Panc1 (cell line): Measurements from ENCODE around the gene HPCAL1. TPM values are rescaled to one million over a fixed set of nuclear protein-coding genes. Genes with fewer than 3 reads are reported as not detected.

ENCODE experiments used
- ATAC-seq: fragments of 200-7000 bp; cut with Tn5 transposase; 2 replicates; pipeline ENCODE4 v1.9.1; 2020; ENCODE audit warnings: mild to moderate bottlenecking, moderate library complexity
- BruUV-seq: library from RNA; stranded (reverse); fragments of 400-500 nt; replicated peaks from 2 replicates; lab custom pipeline; 2021; lab: Mats Ljungman, UMichigan
- CTCF ChIA-PET: fragments of 300-600 bp; sonication (Branson Sonifier 250); formaldehyde crosslinking; loops from one replicate; lab custom pipeline; 2022; ENCODE audit warnings: antibody characterized with exemption; lab: Charles Lee
- POLR2A ChIA-PET: fragments of 300-600 bp; sonication (Branson Sonifier 250); formaldehyde crosslinking; loops from one replicate; lab custom pipeline; 2022; ENCODE audit warnings: antibody characterized with exemption; lab: Charles Lee
- DNase-seq: peaks from one replicate; pipeline ENCODE4 v3.0.0-alpha.2; 2010; ENCODE audit warnings: low read depth, low spot score
- H3K27ac ChIP-seq: 2 replicates; pipeline ENCODE4 v1.5.1; 2011; ENCODE audit warnings: mild to moderate bottlenecking, low read length, inconsistent platforms
- H3K27me3 ChIP-seq: fragments of 200-500 bp; sonication (Bioruptor generic); 2 replicates; pipeline ENCODE4 v1.6.0; 2014; ENCODE audit warnings: low read length, inconsistent platforms; ENCODE audit not compliant: control insufficient read depth, insufficient read depth
- H3K36me3 ChIP-seq: fragments of 200-500 bp; sonication (Bioruptor generic); 2 replicates; pipeline ENCODE4 v1.5.1; 2014; ENCODE audit warnings: inconsistent platforms, mild to moderate bottlenecking, low read length, moderate library complexity; ENCODE audit not compliant: control insufficient read depth, insufficient read depth
- H3K4me1 ChIP-seq: 2 replicates; pipeline ENCODE4 v1.5.1; 2011; ENCODE audit warnings: inconsistent platforms, mild to moderate bottlenecking, low read length, moderate library complexity; ENCODE audit not compliant: control insufficient read depth, insufficient read depth
- H3K4me3 ChIP-seq, 2 experiments: 2 replicates each; pipeline ENCODE4 v1.5.1; 2011 to 2012; ENCODE audit warnings: low read depth in 2 of 2, low read length in 2 of 2, mild to moderate bottlenecking in 2 of 2, inconsistent platforms in 1 of 2, moderate library complexity in 1 of 2
- H3K9me3 ChIP-seq: fragments of 200-500 bp; sonication (Bioruptor generic); 2 replicates; pipeline ENCODE4 v1.5.1; 2014; ENCODE audit warnings: low read depth, mild to moderate bottlenecking, inconsistent platforms, low read length, moderate library complexity; ENCODE audit not compliant: control insufficient read depth, insufficient read depth
- CTCF ChIP-seq: fragments of 450-650 bp; IDR thresholded peaks from 2 replicates; pipeline ENCODE4 v1.5.1; 2017; ENCODE audit warnings: mild to moderate bottlenecking
- POLR2AphosphoS5 ChIP-seq: IDR thresholded peaks from 2 replicates; pipeline ENCODE4 v1.6.1; 2012; ENCODE audit warnings: mild to moderate bottlenecking, low read depth, low read length, moderate library complexity
- SIN3A ChIP-seq: IDR thresholded peaks from 2 replicates; pipeline ENCODE4 v1.6.1; 2012; ENCODE audit warnings: low read depth, mild to moderate bottlenecking, low read length, moderate library complexity, borderline replicate concordance; ENCODE audit not compliant: insufficient read depth
- TCF7L2 ChIP-seq: IDR thresholded peaks from 2 replicates; pipeline ENCODE4 v1.6.1; 2011; ENCODE audit warnings: mild to moderate bottlenecking, low read depth, low read length, inconsistent platforms
- in situ Hi-C: cut with HindIII; loops from 2 replicates; pipeline ENCODE4 v1.10.0; 2016; ENCODE audit warnings: low sequenced_read_pairs, low pct_unique_long_range_greater_than_20kb
- intact Hi-C: fragments of 100-400 bp; cut with micrococcal nuclease; formaldehyde crosslinking; loops from one replicate; pipeline ENCODE4 v1.10.0; 2022; ENCODE audit not compliant: unreplicated experiment
- total RNA-seq: library from RNA; stranded (reverse); gene quantifications from one replicate; pipeline ENCODE4 v1.2.1, GENCODE V29; 2021; ENCODE audit not compliant: unreplicated experiment
- TF ChIP-seq, protein P1 (sequence below), 2 experiments: IDR thresholded peaks; 2 replicates each; pipeline ENCODE4 v1.6.1; 2011 to 2012; ENCODE audit warnings: low read depth in 2 of 2, control low read depth in 1 of 2, low read length in 1 of 2, mild to moderate bottlenecking in 1 of 2, moderate library complexity in 1 of 2; ENCODE audit not compliant: insufficient read depth in 1 of 2

Gene HPCAL1
- total RNA-seq, 1 experiment from 2014 or later: 234 TPM

DNA sequence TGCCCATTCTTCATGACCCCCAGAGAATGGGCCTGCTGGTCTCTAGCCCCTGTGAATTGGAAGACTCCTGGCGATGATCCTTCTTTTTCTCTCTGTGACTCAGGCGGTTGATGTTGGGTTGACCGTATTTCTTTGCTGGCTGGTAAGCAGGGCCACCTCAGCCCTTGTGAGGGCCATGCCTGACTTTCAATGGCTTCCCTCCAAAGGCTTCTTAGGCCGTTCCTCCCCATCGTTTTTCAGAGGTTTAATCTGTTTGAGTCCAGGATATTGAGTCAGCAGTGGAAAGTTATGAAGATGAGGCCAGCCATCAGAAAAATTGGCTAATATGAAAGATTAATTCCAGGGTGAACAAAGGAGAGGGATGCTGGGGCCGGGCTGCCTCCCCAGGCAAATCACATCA is 13.6 kb downstream of the HPCAL1 start:
- H3K9me3 ChIP-seq: no peaks in the 10 kb centered on the region
- H3K27ac ChIP-seq: peak overlapping the region; percentile 80
- H3K36me3 ChIP-seq: no peaks in the 10 kb centered on the region
- TF ChIP-seq SIN3A: no peak
- TF ChIP-seq CTCF: no peak
- TF ChIP-seq, protein P1, sequence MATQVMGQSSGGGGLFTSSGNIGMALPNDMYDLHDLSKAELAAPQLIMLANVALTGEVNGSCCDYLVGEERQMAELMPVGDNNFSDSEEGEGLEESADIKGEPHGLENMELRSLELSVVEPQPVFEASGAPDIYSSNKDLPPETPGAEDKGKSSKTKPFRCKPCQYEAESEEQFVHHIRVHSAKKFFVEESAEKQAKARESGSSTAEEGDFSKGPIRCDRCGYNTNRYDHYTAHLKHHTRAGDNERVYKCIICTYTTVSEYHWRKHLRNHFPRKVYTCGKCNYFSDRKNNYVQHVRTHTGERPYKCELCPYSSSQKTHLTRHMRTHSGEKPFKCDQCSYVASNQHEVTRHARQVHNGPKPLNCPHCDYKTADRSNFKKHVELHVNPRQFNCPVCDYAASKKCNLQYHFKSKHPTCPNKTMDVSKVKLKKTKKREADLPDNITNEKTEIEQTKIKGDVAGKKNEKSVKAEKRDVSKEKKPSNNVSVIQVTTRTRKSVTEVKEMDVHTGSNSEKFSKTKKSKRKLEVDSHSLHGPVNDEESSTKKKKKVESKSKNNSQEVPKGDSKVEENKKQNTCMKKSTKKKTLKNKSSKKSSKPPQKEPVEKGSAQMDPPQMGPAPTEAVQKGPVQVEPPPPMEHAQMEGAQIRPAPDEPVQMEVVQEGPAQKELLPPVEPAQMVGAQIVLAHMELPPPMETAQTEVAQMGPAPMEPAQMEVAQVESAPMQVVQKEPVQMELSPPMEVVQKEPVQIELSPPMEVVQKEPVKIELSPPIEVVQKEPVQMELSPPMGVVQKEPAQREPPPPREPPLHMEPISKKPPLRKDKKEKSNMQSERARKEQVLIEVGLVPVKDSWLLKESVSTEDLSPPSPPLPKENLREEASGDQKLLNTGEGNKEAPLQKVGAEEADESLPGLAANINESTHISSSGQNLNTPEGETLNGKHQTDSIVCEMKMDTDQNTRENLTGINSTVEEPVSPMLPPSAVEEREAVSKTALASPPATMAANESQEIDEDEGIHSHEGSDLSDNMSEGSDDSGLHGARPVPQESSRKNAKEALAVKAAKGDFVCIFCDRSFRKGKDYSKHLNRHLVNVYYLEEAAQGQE (IDR thresholded peaks at IDR 0.05; ENCODE audit: insufficient read depth in 1 of 2, low read depth in 2 of 2, low read length in 1 of 2): no peak
- no peak for TF ChIP-seq TCF7L2
- TF ChIP-seq POLR2AphosphoS5: no peak
- H3K4me3 ChIP-seq: peak overlapping the region in 1 of 2 experiments; percentile 14; a peak in 2 of 4 replicates
- in situ Hi-C loops: no loop called here
- BruUV-seq: no TSS peak
- peaks cover 47% of the 10 kb centered on the region for H3K4me1 ChIP-seq
- ChIA-PET POLR2A (no interaction called here), CTCF (interaction anchor here (0.6 kb wide), 1 partner anchor 92 kb away, joined by 3 read pairs; no protein-coding TSS in a partner anchor)
- ATAC-seq: peak; percentile 59
- no peak for DNase-seq
- intact Hi-C loops: no loop called here
- H3K27me3 ChIP-seq: no peaks in the 10 kb centered on the region

- ChIA-PET CTCF (interaction anchor here (0.6 kb wide), 1 partner anchor 91 kb away, joined by 3 read pairs; no protein-coding TSS in a partner anchor), POLR2A (no interaction called here)
- Histone ChIP-seq H3K36me3 (no peaks in the 10 kb centered on the region), H3K27me3 (no peaks in the 10 kb centered on the region), H3K4me1 (peaks cover 47% of the 10 kb centered on the region), H3K9me3 (no peaks in the 10 kb centered on the region), H3K27ac (peak overlapping the region; percentile 80), H3K4me3 (no peak overlapping the region)
- in situ Hi-C loops (no loop called here), intact Hi-C loops (no loop called here)
- no peak for TF ChIP-seq CTCF
- TF ChIP-seq POLR2AphosphoS5: no peak
- no peak for TF ChIP-seq SIN3A
- TF ChIP-seq, protein P1 (IDR thresholded peaks at IDR 0.05; ENCODE audit: insufficient read depth in 1 of 2, low read depth in 2 of 2, low read length in 1 of 2): no peak
- no peak for TF ChIP-seq TCF7L2
- TSS peak; percentile 1 for BruUV-seq
- DNase-seq: no peak
- ATAC-seq: no peak
These were observed 14.2 kb downstream of the HPCAL1 start for GRCh38 chr2:10316860-10317259.
